Measurements from ENCODE around the gene ALDOC. TPM values are rescaled to one million over a fixed set of nuclear protein-coding genes. Genes with fewer than 3 reads are reported as not detected.

The ALDOC gene
- total RNA-seq, 1 donor from 2014 or later, result 3.2 TPM

- no peak for DNase-seq (ENCODE audit: extremely low spot score, unreplicated experiment)
- Mint-ChIP-seq H3K4me1 (ENCODE audit: unreplicated experiment) (no peaks in the 10 kb centered on the region), H3K36me3 (ENCODE audit: unreplicated experiment) (peaks cover 6% of the 10 kb centered on the region), H3K27me3 (ENCODE audit: unreplicated experiment) (no peaks in the 10 kb centered on the region), H3K27ac (ENCODE audit: unreplicated experiment) (no peak overlapping the region), H3K4me3 (ENCODE audit: unreplicated experiment) (no peak overlapping the region), H3K9me3 (ENCODE audit: unreplicated experiment) (no peaks in the 10 kb centered on the region)
- no peak for TF ChIP-seq CTCF (IDR thresholded peaks at IDR 0.05)
These were observed 7.7 kb upstream of the ALDOC start for GRCh38 chr17:28584434-28584833.

DNA sequence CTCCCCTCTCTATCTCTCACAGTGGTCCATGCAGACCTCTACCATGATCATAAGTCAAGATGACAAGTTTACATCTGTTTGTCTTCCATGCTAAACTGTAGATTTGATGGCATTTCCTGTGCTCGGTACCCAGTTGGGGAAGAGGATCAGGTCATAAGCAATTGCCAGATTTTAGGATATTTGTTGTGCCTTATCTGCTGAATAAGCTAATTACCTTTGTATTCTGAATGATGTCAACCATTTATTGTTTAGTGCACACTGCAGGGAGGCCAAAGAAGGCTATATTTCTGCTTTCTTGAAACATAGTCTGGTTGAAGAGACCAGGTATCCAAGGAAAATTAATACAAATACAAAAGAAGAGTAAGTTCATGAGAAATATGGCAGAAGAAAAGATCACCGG, 5.8 kb upstream of the ALDOC start:
- Mint-ChIP-seq H3K27me3 (ENCODE audit: unreplicated experiment) (no peaks in the 10 kb centered on the region), H3K36me3 (ENCODE audit: unreplicated experiment) (peaks cover 9% of the 10 kb centered on the region), H3K27ac (ENCODE audit: unreplicated experiment) (no peak overlapping the region), H3K4me1 (ENCODE audit: unreplicated experiment) (no peaks in the 10 kb centered on the region), H3K4me3 (ENCODE audit: unreplicated experiment) (no peak overlapping the region), H3K9me3 (ENCODE audit: unreplicated experiment) (no peaks in the 10 kb centered on the region)
- no peak for DNase-seq (ENCODE audit: extremely low spot score, unreplicated experiment)
- no peak for TF ChIP-seq CTCF (IDR thresholded peaks at IDR 0.05)

DNA sequence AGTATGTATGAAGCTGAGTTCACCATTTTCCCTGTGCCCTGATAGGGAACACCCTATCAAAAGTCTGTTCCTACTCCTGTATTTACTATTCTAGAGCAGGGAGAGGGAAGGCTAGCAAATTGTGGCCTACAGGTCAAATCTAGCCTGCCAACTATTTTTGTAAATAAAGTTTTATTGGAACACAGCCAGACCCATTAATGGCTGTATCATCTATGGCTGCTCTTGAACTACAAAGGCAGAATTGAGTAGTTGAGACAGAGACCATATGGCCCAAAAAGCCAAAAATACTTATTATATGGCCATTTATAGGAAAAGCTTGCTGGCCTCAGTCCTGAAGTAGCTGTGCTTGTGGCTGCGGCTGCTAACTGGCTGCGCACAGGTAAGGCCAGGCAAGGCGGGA, 4.3 kb upstream of the ALDOC start:
- DNase-seq (ENCODE audit: extremely low spot score, unreplicated experiment), result no peak
- peaks cover 9% of the 10 kb centered on the region for H3K36me3 Mint-ChIP-seq (ENCODE audit: unreplicated experiment)
- H3K27me3 Mint-ChIP-seq (ENCODE audit: unreplicated experiment), result no peaks in the 10 kb centered on the region
- no peak overlapping the region for H3K27ac Mint-ChIP-seq (ENCODE audit: unreplicated experiment)
- no peak for TF ChIP-seq CTCF (IDR thresholded peaks at IDR 0.05)
- peaks cover 5% of the 10 kb centered on the region for H3K4me1 Mint-ChIP-seq (ENCODE audit: unreplicated experiment)
- no peaks in the 10 kb centered on the region for H3K9me3 Mint-ChIP-seq (ENCODE audit: unreplicated experiment)
- H3K4me3 Mint-ChIP-seq (ENCODE audit: unreplicated experiment), result no peak overlapping the region

- peaks cover 6% of the 10 kb centered on the region for H3K36me3 Mint-ChIP-seq (ENCODE audit: unreplicated experiment)
- DNase-seq (ENCODE audit: extremely low spot score, unreplicated experiment), result no peak
- no peaks in the 10 kb centered on the region for H3K9me3 Mint-ChIP-seq (ENCODE audit: unreplicated experiment)
- no peaks in the 10 kb centered on the region for H3K27me3 Mint-ChIP-seq (ENCODE audit: unreplicated experiment)
- no peak for TF ChIP-seq CTCF (IDR thresholded peaks at IDR 0.05)
- peaks cover 5% of the 10 kb centered on the region for H3K4me1 Mint-ChIP-seq (ENCODE audit: unreplicated experiment)
- no peak overlapping the region for H3K27ac Mint-ChIP-seq (ENCODE audit: unreplicated experiment)
- no peak overlapping the region for H3K4me3 Mint-ChIP-seq (ENCODE audit: unreplicated experiment)
These were observed 2.8 kb upstream of the ALDOC start for GRCh38 chr17:28579526-28579925.

DNA sequence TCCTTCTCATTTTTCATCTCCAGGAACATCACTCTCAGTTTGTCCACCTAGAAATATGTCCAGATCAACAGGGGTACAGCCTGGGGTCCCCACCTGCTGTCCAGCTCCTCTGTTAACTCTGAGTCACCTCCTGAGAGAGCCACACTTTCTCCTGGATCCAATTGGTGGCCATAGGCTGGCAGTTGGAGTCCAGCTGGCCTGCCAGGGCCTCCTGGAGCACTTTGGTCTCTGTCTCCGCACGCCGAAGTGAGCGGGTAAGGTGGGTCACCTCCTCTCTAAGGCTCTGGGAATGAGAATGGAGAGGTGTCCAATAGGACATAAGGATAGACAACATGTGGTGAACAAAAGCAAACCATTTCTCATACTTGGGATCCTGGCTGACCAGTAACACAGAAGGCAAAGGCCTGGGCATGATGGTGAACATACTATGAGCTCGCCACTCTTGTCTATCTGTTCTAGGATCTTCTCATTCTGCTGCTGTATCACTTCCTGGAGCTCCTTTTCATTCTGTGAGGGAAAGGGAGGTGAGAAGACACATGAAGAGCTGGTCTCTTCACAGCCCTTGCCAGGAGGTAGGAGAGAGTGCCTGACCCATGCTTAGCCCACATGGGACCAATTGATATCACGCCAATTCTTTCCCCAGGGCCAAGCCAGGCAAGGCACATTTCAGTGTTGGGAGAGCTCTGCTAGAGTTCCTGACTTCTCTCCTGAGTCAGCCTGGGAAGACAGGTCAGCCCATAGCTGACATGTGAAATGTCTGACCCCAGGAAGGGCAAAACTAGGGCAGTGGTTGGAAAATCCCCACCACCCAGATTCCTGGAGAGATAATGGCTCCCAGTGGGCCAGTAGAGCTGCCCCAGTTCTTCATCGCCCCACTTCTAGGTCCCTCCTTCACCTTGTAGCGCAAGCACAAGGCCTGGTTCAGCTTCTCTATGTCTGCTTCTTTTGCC, 1.8 kb upstream of the ALDOC start:
- no peaks in the 10 kb centered on the region for H3K9me3 Mint-ChIP-seq (ENCODE audit: unreplicated experiment)
- no peaks in the 10 kb centered on the region for H3K27me3 Mint-ChIP-seq (ENCODE audit: unreplicated experiment)
- no peak overlapping the region for H3K4me3 Mint-ChIP-seq (ENCODE audit: unreplicated experiment)
- H3K27ac Mint-ChIP-seq (ENCODE audit: unreplicated experiment), result no peak overlapping the region
- no peak for TF ChIP-seq CTCF (IDR thresholded peaks at IDR 0.05)
- peaks cover 6% of the 10 kb centered on the region for H3K36me3 Mint-ChIP-seq (ENCODE audit: unreplicated experiment)
- peaks cover 5% of the 10 kb centered on the region for H3K4me1 Mint-ChIP-seq (ENCODE audit: unreplicated experiment)
- no peak for DNase-seq (ENCODE audit: extremely low spot score, unreplicated experiment)
